CD14-positive monocyte (primary cell): ENCODE measurements around the gene GYPC. TPM values are rescaled to one million over a fixed set of nuclear protein-coding genes. Genes with fewer than 3 reads are reported as not detected.

ENCODE experiments used
- DNase-seq, 3 donors: peaks; one replicate each; pipeline ENCODE4 v3.0.0-alpha.2; 2011 to 2022
- H2AFZ ChIP-seq: 2 replicates; pipeline ENCODE4 v1.6.0; 2012; ENCODE audit warnings: mild to moderate bottlenecking, low read depth, low read length, inconsistent platforms; ENCODE audit not compliant: insufficient read depth, poor library complexity, severe bottlenecking
- H3K27ac ChIP-seq, 2 donors: 1 replicate in 1 of 2; 2 replicates in 1 of 2; pipeline ENCODE4 v1.5.1; 2012 to 2013; ENCODE audit warnings: low read length in 2 of 2, control low read depth in 1 of 2, inconsistent platforms in 1 of 2, low read depth in 1 of 2, mild to moderate bottlenecking in 1 of 2
- H3K27me3 ChIP-seq, 2 donors: one replicate each; pipeline versions ENCODE4 v1.6.0 to v1.6.1; 2011 to 2013; ENCODE audit warnings: low read length in 2 of 2; ENCODE audit not compliant: control insufficient read depth in 2 of 2, insufficient read depth in 2 of 2
- H3K36me3 ChIP-seq, 2 donors: replicated peaks in 1 of 2; 1 replicate in 1 of 2; 2 replicates in 1 of 2; pipeline versions ENCODE4 v1.5.1 to v1.6.1; 2012 to 2013; ENCODE audit warnings: low read length in 2 of 2, control low read depth in 1 of 2, inconsistent platforms in 1 of 2, mild to moderate bottlenecking in 1 of 2; ENCODE audit not compliant: insufficient read depth in 2 of 2, control insufficient read depth in 1 of 2
- H3K4me1 ChIP-seq, 2 donors: 1 replicate in 1 of 2; 2 replicates in 1 of 2; pipeline versions ENCODE4 v1.5.1 to v1.6.1; 2012 to 2013; ENCODE audit warnings: low read length in 2 of 2, control low read depth in 1 of 2, inconsistent platforms in 1 of 2, mild to moderate bottlenecking in 1 of 2, moderate library complexity in 1 of 2; ENCODE audit not compliant: insufficient read depth in 2 of 2, control insufficient read depth in 1 of 2
- H3K4me2 ChIP-seq: replicated peaks from 2 replicates; pipeline ENCODE3; 2012; ENCODE audit warnings: low read length, moderate library complexity, mild to moderate bottlenecking; ENCODE audit not compliant: poor library complexity, severe bottlenecking; ENCODE audit errors: extremely low read depth
- H3K4me3 ChIP-seq, 3 experiments: fragments of 200-600 bp in 1 of 3; sonication (generic) in 1 of 3; replicated peaks in 1 of 3; 1 replicate in 2 of 3; 2 replicates in 1 of 3; pipeline ENCODE4 v1.5.1; 2011 to 2013; ENCODE audit warnings: low read length in 3 of 3, mild to moderate bottlenecking in 3 of 3, control low read depth in 2 of 3, low read depth in 2 of 3, inconsistent platforms in 1 of 3, moderate library complexity in 1 of 3
- H3K79me2 ChIP-seq: 2 replicates; pipeline ENCODE4 v1.6.0; 2012; ENCODE audit warnings: mild to moderate bottlenecking, control low read depth, inconsistent platforms, low read length, moderate library complexity; ENCODE audit not compliant: insufficient read depth
- H3K9ac ChIP-seq: 2 replicates; pipeline ENCODE4 v1.6.0; 2017; ENCODE audit warnings: low read length, mild to moderate bottlenecking; ENCODE audit not compliant: insufficient read depth, poor library complexity, severe bottlenecking
- H3K9me3 ChIP-seq, 2 donors: replicated peaks in 1 of 2; 1 replicate in 1 of 2; 2 replicates in 1 of 2; pipeline versions ENCODE4 v1.5.1 to v1.6.1; 2012 to 2013; ENCODE audit warnings: low read length in 2 of 2, control low read depth in 1 of 2; ENCODE audit not compliant: control insufficient read depth in 1 of 2, insufficient read depth in 1 of 2
- H4K20me1 ChIP-seq: 2 replicates; pipeline ENCODE4 v1.6.0; 2012; ENCODE audit warnings: mild to moderate bottlenecking, low read length, control low read depth, moderate library complexity; ENCODE audit not compliant: insufficient read depth
- H3K27ac Mint-ChIP-seq, 7 donors: one replicate each; pipeline ENCODE4 v1.8.0; 2020; ENCODE audit warnings: mild to moderate bottlenecking in 7 of 7, mixed read lengths in 7 of 7, moderate library complexity in 6 of 7, inconsistent platforms in 2 of 7
- H3K27me3 Mint-ChIP-seq, 3 donors: one replicate each; pipeline ENCODE4 v1.8.0; 2021 to 2022; ENCODE audit warnings: low read depth in 3 of 3, mild to moderate bottlenecking in 3 of 3, mixed read lengths in 3 of 3, moderate library complexity in 3 of 3, inconsistent platforms in 1 of 3
- H3K36me3 Mint-ChIP-seq, 2 donors: one replicate each; pipeline ENCODE4 v1.8.0; 2020; ENCODE audit warnings: mixed read lengths in 2 of 2, inconsistent platforms in 1 of 2, mild to moderate bottlenecking in 1 of 2
- H3K4me1 Mint-ChIP-seq: one replicate; pipeline ENCODE4 v1.8.0; 2020; ENCODE audit warnings: mild to moderate bottlenecking, mixed read lengths
- H3K4me3 Mint-ChIP-seq, 2 donors: one replicate each; pipeline ENCODE4 v1.8.0; 2020; ENCODE audit warnings: mild to moderate bottlenecking in 2 of 2, mixed read lengths in 2 of 2, moderate library complexity in 1 of 2
- H3K9me3 Mint-ChIP-seq, 7 donors: one replicate each; pipeline ENCODE4 v1.8.0; 2020 to 2022; ENCODE audit warnings: mixed read lengths in 7 of 7, mild to moderate bottlenecking in 6 of 7, moderate library complexity in 6 of 7, inconsistent platforms in 2 of 7
- CTCF ChIP-seq: fragments of 200-600 bp; IDR thresholded peaks from one replicate; pipeline ENCODE4 v1.8.0; 2022; ENCODE audit warnings: antibody characterized with exemption, mild to moderate bottlenecking
- WGBS: methylation state at CpG from one replicate; pipeline ENCODE4 v1.1.5; 2013; ENCODE audit warnings: missing lambda C conversion rate; ENCODE audit not compliant: insufficient coverage; 5-methylcytosine and 5-hydroxymethylcytosine counted together
- intact Hi-C, 2 donors: fragments of 100-400 bp; cut with micrococcal nuclease; formaldehyde crosslinking; loops; one replicate each; pipeline versions ENCODE4 v1.15.0 to v1.15.1; 2023
- polyA plus RNA-seq, 3 donors: library from polyadenylated mRNA; depleted of rRNA in 1 of 3; unstranded in 2 of 3; stranded (reverse) in 1 of 3; fragments of 300-500 nt in 2 of 3; fragments of >200 nt in 1 of 3; fragmentation: Illumina TruSeq in 2 of 3; gene quantifications; 1 replicate in 2 of 3; 2 replicates in 1 of 3; pipeline ENCODE4 v1.2.3, GENCODE V29; 2012 to 2021

Gene GYPC
- polyA plus RNA-seq, 3 donors, result 20.0 to 36.1 (median 21.7) TPM

- Mint-ChIP-seq H3K27ac (peak overlapping the region in 3 of 7 donors; percentile 15 to 84 (median 54)), H3K36me3 (peaks cover 52 to 59% of the 10 kb centered on the region in 2 donors), H3K9me3 (peaks cover 8 to 27% (median 22%) of the 10 kb centered on the region in 7 donors), H3K4me3 (no peak overlapping the region), H3K27me3 (peaks cover 0 to 2% (median 0%) of the 10 kb centered on the region in 3 donors), H3K4me1 (peaks cover 10% of the 10 kb centered on the region)
- no peak overlapping the region for H3K4me3 ChIP-seq
- H3K79me2 ChIP-seq, result peaks cover 100% of the 10 kb centered on the region
- 97% methylated on average over 6 of the region's 7 CpGs for WGBS
- H2AFZ ChIP-seq, result no peak overlapping the region
- no peak overlapping the region for H3K9ac ChIP-seq
- intact Hi-C loops, result no loop called here
- no peaks in the 10 kb centered on the region for H3K27me3 ChIP-seq
- no peak for TF ChIP-seq CTCF
- no peak for DNase-seq
- no peak overlapping the region for H3K4me2 ChIP-seq
- H4K20me1 ChIP-seq, result no peaks in the 10 kb centered on the region
- H3K36me3 ChIP-seq, result peaks cover 10 to 64% of the 10 kb centered on the region in 2 donors
- no peak overlapping the region for H3K27ac ChIP-seq
- H3K9me3 ChIP-seq, result peaks cover 21 to 23% of the 10 kb centered on the region in 2 donors
- H3K4me1 ChIP-seq, result no peaks in the 10 kb centered on the region
These were observed 15.5 kb downstream of the GYPC start for GRCh38 chr2:126671488-126671887.

DNA sequence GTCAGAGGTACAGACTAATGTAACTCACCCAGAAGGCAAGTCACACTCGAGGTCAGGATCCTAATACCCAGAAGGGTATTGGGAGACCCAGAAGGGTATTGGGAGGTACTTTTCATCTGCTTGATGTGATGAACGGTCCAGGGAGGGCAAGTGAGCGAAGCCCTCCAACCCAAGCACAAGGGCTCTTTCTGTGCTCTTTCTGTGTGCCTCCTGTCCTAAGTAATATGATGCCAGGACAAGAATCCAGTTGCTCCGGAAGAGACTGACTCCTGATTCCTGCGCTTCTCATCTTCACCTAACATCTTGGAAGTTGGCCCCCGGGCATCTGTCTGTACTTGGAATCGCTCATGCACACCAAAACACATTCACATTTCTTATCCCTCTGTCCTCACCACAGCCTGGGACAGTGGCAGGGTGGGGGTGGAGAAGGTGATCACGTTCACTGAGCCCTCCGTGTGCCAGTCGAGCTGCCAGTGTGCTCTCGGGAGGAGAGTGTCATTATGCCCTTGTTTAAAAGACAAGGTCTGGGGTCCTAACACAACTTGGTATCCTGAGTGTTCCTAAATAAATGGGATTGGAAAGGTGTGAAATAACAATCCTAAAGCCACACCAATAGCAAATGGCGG is 17.1 kb downstream of the GYPC start:
- H3K36me3 ChIP-seq, result peaks cover 10 to 64% of the 10 kb centered on the region in 2 donors
- intact Hi-C loops, result no loop called here
- H3K9ac ChIP-seq, result no peak overlapping the region
- WGBS, result 100% methylated on average over 1 of the region's 12 CpGs
- no peak overlapping the region for H3K4me3 ChIP-seq
- Mint-ChIP-seq H3K4me3 (no peak overlapping the region), H3K9me3 (peaks cover 8 to 28% (median 22%) of the 10 kb centered on the region in 7 donors), H3K27ac (peak overlapping the region in 3 of 7 donors; percentile 1 to 69 (median 43)), H3K36me3 (peaks cover 55 to 56% of the 10 kb centered on the region in 2 donors), H3K27me3 (peaks cover 0 to 3% (median under 1%) of the 10 kb centered on the region in 3 donors), H3K4me1 (peaks cover 8% of the 10 kb centered on the region)
- H3K4me1 ChIP-seq, result no peaks in the 10 kb centered on the region
- H3K79me2 ChIP-seq, result peaks cover 94% of the 10 kb centered on the region
- H3K9me3 ChIP-seq, result peaks cover 21 to 23% of the 10 kb centered on the region in 2 donors
- no peak overlapping the region for H2AFZ ChIP-seq
- no peaks in the 10 kb centered on the region for H3K27me3 ChIP-seq
- DNase-seq, result no peak
- no peak overlapping the region for H3K27ac ChIP-seq
- H3K4me2 ChIP-seq, result no peak overlapping the region
- no peak for TF ChIP-seq CTCF
- no peaks in the 10 kb centered on the region for H4K20me1 ChIP-seq
